C4-2B (cell line): ENCODE measurements around the gene PTPRN2.
"Not testable (repeated sequence)": the region's sequence is repeated elsewhere in the genome, so short reads cannot be mapped to it uniquely, and the experiment has no call there.

ENCODE experiments used
- CTCF ChIP-seq: fragments of 450-650 bp; conservative IDR thresholded peaks from 2 replicates; pipeline ENCODE4 v1.5.1; 2017; ENCODE audit warnings: mild to moderate bottlenecking
- ZFX ChIP-seq: fragments of 450-650 bp; IDR thresholded peaks from 2 replicates; pipeline ENCODE4 v1.6.1; 2017

DNA sequence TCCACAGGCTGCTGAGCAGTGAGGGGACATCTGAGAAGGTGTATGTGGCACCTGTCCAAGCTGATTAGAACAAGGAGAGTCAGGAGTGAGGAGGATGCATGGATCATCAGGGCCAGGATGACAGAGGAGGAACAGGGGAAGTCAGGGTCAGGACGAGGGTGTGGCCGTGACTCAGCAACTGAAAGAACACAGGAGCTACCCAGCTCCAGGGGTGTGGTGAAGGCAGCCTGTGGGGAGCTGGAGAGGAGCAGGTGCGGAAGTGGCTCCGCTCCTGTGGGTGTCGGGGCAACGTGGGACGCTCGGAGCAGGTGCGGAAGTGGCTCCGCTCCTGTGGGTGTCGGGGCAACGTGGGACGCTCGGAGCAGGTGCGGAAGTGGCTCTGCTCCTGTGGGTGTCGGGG is 79.3 kb downstream of the PTPRN2 start:
- TF ChIP-seq ZFX, CTCF: not testable (repeated sequence)
